GM21737 (cell line): Measurements from ENCODE around the gene METTL8.
A peak's percentile ranks its signal among the peaks of the same experiment; 100 is the strongest.

Source experiments
- ATAC-seq: cut with Tn5 transposase; IDR thresholded peaks from one replicate; pipeline ENCODE4 v1.9.1; 2021; ENCODE audit warnings: mild to moderate bottlenecking, moderate library complexity; ENCODE audit not compliant: unreplicated experiment

Gene METTL8

DNA sequence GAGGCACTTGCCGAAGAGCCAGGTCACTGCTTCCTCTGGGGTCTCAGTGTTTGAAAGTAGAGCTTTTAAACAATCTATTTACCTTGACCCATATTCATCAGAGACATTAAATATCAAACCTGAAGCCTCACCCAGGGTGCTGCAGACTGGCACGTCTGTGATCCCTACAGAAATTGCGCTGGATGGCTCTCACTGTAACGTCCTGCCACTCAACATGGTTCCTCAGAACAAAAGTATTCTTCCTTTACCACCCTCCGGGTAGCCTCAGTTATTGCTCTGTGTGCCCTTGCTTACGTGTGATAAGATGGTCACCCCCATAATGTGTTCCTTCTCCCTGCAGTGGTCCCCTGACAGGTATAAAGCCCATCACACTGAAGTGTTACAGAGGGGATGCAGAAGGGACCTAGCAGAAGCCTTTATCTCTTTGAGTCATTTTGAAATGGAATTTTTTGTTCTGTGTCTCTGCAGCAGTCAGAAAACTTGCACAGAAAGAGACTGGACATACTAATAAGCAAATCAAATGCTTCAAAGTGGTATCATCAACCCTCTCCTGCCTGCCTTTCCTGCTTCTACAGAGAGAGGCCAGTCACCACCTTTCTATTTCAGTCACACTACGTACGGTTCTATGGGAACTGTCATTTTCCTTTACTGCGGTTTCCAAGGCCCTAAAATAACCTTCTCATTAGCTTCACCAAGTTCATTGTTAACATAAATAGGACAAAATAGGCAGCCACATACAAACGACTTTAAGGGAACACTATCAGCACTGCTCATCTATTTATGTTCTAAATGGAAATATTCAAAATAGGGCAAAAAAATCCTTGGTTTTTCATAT, 86.8 kb downstream of the METTL8 start:
- ATAC-seq, result peak; percentile 66

DNA sequence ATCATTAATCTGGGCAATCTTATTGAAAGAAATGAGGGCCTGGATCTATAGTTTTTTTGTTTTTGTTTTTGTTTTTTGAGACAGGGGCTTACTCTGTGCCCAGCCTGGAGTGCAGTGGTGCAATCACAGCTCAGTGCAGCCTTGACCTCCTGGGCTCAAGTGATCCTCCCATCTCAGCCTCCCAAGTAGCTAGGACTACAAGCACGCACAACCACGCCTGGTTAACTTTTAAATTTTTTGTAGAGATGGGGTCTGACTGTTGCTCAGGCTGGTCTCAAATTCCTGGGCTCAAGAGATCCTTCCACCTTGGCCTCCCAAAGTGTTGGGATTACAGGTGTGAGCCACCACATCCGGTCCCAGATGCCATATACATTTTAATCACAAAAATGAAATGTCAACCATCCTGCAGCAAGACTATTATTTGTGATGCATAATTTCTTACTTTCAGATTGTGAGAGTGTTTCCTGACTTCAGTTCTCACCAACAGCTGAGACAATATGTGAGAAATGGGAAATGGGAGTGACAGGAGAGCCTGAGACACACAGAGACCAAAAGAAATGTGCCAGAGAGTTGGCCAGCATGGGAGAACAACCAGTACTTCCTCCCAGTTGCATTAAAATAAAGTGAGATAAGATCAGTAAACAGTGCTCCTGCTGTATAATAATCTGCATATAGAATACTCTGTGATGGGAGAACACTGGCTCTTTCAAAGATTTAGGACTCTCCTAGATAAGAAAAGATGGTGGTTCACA, 87.6 kb downstream of the METTL8 start:
- no peak for ATAC-seq

DNA sequence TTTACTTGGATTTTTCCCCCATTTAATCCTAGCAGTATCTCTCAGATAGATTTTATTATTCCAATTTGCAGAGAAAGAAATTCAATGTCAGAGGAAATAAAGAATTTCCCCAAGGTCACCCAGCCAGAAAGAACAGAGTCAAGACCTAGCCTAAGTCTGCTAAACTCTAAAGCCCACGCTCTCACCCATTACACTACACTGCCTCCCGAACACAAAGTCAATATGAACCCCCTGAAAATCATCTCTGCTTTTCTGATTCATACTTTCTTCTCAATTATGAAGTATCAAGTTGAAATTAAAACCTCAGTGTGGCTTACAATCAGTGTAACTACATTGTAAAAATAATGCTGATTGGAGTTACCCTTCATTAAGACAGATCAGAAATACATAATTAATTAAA, 89.6 kb downstream of the METTL8 start:
- no peak for ATAC-seq

DNA sequence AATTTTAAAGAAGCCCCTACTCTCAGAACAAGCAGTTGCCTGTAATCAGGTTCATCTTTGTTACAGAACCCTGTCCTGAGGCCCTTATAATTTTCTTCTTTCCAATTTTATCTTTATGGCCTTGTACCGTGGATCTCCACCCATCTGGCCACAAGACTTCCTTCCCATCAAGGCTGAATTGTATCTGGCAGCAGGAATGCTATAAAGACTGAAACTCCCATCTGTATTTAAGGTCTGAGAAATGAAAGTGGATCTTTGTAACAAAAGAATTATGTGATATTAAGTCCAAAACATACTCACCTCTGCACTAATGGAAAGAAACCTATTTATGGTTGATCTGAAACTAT, 91.8 kb downstream of the METTL8 start:
- ATAC-seq, result no peak

DNA sequence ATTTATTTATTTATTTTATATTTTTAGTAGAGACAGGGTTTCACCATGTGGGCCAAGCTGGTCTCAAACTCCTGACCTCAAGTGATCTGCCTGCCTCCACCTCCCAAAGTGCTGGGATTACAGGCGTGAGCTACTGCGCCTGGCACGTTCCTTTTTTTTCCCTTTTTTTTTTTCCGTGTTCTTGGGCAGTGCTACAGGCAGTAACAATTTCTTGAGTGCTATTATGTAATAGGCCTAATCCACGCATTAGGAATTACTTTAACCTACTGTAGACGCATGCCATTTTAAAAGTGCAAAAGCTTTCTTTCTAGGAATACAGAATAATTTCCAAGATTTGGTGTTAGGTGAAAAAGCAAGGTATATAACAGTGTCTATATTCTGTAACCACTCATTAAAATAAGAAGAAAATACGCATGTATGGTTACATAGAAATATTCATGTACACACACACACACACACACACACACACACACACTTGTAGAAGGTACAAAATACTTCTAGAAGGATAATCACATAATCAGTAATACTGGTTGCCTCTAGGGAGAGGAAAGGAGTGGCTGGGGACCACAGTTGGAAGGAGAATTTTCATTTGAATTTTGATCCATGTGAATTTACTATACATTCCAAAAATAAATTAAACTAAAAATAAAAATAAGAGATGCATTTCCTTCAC, 92.3 kb downstream of the METTL8 start:
- ATAC-seq, result no peak

DNA sequence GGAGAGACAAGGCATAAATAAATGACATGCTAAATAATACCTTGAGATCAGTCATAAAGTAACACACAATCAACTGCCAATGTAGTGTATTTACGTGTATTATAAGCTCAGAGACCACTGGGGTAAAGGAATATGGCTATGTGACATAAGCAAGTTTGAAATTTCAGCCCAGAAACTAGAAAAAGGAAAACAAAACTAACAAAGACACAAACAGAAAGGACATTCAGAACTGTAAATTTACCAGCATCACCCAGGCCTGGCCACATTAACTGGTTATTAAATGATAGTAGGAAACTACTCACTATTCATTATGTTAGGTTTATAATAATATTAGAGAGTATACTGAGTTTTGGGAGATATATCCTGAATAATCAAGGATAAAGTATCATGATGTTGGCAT, 98.8 kb downstream of the METTL8 start:
- no peak for ATAC-seq

DNA sequence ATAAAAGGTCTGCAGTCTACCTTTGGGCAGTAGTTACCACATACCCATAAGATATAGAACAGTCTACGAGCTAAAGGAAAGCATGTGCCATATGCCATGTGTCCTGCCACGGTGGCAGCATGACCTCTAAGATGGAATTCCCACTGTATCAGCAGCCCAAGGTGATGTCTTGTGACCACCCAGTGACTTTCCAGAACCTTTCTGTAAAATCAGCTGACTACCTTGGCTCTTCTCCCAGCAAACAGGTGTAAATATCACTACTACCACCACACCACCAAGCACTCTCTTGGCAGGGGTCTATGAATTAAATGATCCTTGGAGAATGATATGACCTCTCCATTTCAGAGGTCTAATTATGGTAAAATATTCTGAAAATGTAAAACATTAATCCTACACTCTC, 99.6 kb downstream of the METTL8 start:
- ATAC-seq, result no peak

DNA sequence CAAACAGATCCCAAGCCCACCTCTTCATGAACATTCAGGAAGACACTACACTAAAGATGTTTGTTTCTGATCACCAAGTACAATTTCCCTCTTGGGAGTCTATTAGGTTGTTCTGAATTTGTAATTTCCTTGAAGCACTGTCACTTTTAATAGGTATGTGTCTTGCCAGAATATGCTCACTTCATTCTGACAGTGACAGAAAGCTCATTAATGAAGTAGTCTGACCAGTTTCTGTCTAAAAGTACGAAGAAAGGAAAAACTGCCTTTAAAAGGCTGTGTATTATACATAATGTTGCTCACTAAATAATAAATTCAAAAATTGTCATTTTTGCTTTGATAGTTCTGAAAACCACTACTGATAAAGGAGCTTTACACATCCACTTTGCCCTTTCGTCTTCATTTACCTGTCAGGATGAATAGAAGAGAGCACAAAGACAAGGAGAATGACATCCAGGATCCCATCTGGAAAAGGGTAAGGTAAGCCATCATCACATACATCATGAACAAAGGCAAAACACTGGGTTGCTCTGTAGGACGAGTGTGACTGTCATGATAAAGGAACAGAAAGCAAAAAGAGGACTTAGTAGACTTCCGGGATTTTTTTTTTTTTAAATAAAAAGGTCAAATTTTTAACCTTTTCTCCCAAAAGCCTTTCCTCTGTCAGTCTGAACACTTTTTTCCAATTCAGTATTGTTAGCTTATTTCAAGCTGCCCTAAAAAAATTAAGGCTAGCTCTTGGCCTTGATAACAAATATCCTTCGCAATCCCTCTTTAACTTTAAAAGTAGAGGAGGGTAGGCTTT, 103.4 kb downstream of the METTL8 start:
- ATAC-seq, result no peak

DNA sequence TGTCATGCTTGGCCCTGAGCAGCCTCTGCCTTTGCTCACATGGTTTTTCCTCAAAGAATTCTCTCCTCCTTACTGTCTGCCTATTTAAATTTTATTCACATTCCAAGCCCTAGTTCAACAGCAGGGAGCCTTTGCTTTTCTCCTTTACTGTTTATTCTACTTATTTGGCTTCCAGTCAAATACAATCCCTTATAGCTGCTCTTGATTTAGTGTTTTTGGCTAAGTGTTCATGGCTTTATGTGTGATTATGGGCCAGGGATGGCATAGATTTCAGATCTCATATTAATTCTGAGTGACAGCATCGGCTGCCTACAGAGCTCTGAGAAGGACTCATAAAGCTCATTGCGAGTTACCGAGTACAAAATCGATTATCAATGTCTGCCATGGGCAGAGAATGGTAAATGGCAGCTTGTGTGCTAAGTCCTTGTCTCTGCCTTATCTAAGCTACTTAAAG, 106.7 kb downstream of the METTL8 start:
- no peak for ATAC-seq

DNA sequence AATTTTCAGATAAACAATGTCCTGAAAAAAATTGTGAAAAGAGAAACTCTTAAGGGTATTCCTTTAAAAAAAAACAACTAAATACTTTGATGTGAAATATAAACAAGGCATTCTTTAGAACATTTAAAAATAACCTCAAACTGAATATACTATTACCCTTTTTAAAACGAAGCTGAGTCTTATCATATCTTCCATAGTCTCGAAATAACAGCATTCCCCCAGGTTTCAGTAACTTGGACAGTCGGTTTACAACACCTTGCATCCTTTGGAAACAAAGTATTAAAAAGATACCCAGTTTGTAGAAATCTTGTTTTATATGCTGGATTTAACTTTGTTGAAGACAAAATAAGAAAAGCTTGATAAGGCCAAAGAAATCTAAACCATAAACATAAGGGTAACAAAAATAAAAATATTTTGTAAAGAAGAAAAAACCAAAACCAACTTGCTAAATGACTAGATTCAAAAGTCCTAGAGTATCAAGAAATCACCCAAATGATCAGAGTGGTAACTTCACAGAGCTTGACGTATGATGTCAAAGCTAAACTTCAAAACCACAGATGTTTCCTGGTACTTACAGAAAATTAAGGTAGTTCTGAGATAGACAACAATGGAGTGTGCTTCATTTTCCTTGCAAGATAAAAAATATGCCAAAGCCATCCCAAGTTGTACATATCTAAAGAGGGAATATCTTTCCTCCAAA, 107.8 kb downstream of the METTL8 start:
- ATAC-seq, result peak; percentile 43

DNA sequence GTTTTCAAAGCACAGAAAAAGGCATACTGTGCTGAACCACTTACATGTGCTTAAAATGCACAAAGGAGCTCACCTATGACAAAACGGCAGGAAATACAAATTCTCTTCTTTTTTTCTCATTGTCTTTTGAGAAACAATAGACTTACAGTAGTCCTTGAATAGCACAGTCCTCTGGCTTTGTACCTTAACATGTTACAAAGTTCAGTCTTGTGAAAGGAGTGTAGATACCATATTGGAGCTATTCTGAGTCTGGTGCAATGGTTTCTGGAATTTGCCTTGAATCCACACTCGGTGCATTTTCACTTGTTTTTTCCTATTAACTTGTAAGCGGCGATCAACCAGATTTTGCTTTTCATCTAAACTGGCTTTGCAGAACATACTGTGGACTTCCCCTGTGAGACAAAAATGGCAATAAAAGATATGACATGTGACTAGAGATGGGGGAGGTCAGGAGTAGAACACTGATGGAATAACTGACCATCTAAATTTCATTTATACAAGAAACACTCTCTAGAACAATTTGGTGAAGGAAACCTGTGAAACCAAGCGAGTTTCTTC, 109.7 kb downstream of the METTL8 start:
- ATAC-seq, result no peak

DNA sequence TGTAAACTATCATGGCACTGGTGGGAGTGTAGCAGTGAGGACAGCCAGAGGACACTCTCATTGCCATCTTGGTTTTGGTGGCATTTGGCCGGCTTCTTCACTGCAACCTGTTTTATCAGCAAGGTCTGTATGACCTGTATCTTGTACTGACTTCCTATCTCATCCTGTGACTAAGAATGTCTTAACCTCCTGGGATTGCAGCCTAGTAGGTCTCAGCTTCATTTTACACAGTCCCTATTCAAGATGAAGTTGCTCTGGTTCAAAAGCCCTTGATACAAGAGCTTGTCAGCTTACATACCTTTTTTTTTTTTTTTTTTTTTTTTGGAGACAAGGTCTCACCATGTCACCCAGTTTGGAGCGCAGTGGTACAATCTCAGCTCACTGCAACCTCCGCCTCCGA, 110.9 kb downstream of the METTL8 start:
- no peak for ATAC-seq

DNA sequence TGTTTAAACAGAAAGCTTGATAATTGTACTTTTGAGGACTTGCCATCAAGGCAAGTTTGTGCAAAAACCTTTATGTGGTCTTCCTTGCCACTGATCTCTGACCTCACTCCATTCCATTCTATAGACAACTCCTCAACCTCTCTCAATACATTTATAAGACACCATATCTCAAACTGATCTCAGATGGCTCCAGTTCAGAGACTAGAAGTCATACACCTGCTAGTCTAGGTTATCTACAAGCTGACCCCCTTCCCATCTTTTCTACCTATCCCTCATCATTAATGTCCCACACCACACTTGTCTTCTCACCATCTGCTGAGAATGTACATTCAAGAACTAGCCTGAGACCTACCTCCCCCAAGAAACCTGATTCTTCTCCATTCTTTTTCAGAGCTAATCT, 113.1 kb downstream of the METTL8 start:
- no peak for ATAC-seq

DNA sequence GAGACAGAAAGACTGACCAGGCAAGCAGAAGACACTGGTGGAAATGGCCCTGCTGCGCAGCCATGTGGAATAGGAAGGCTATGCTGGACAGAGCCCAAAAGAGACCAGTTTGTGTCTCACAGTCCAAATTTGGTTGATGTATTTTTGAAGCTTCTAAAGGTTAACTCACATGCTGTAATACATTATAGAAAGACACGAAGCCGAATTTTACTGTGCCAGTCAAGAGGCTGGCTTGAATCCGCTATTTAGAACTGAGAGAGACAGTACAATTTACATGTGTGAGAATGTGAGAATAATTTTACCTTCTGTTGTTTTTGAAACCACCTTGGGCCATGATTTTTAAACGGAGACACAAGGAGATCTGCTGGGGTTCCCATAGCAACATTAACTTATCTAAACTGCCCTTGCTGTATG, 113.6 kb downstream of the METTL8 start:
- ATAC-seq, result no peak

DNA sequence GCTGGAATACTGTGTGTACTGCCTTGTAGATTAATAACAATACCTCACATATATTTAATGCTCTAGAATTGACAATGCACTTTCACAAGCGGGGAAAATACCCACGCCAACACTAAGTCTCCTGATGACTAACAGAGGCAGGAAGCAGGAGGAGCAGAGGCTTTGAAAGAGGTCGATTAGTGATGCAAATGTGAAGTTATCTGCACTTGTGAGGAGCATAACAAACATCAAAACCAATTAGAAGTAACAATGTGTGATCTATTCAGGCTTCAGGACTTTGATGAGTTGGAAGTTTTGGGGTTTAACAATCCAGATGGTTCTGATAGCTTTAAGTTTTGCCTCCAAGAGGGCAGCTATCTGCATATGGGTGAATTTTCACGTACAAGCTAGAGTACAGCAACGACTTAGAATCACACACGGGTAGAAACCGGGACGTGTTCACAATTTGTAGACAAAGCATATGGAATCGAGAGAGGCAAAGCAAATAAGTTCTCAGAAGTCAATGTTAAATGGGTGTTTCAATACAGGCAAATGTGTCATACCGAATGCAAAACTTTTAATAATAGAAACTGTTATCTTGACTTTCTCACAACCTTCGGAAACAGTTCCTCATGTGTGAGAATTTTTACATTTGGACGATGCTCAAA, 114.5 kb downstream of the METTL8 start:
- peak; percentile 43 for ATAC-seq

DNA sequence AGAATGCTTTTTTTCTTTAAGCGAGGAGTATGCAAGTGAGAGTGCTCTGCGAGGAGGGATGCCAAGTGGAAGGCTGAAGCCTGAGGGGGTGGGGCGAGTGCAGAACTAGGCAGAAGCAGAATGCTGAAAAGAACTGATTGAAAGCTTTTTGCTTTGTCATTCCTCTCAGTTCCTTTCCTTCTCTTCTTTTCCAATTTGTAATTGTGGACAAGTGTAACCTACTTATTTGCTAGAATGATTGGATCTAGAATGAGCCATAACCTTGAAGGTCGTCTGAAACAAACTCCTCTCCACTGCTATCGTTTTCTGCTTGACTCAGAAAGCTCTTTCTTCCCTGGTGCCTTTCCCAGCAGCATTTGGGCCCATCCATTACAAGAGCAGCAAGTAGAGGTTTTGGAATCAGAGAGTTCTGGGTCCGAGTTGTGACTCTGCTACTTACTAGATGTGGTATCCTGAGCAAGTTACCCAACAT, 115.3 kb downstream of the METTL8 start:
- ATAC-seq, result no peak

DNA sequence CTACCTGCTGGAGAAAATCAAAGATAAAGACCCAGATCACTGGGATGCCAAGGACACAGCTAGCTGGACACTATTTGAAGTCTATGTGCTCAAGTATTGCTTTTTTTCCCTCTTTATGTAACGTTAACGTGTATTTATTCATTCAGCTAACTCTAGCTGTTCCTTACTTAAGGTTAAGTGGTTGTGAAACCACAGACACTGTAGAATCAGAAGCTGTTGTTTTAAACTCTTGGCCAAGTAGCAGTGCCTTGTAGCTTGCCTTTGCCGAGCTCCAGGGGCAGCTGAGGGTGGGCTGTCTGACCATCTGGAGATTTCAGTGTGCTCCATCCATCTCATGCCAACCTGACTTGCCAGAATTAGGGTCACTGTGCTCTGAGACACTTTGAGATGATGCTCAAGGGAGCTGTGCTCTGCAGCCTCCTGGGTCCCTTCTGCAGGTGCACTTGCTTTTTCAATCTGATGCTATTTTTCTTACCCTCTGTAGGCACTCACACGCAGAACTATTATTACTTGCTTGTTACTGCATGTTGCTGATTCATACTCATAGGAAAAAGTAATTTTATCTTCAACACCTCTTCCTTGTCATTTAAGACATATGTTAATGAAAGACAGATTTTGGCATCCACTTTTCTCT, 116.2 kb downstream of the METTL8 start:
- no peak for ATAC-seq

DNA sequence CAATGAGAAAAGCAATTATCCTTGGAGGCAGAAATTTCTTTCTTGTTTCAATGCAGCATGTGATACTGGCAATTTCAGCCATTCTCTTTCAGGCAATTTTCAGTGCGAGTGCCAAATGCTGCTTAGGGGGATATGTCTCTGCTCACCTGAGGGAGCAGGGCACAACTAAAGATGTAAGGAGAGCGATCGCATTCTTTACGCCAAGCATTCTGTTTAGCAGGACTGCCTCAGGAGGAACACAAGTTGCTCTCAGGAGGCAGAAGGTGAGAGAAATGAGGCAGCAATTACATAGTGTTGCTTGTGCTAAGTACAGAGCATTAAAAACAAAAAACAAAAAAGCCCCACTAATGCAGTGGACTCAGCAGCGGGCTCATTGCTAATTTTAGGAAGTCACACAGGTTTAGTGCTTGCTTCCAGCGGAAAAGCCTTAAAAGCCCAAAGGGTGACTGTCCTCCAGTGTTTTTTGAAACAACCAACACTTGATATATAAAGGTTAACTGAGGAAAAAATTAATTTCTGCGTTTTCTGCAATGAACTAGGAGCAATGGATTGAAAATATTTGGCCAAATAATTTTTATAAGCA, 116.9 kb downstream of the METTL8 start:
- ATAC-seq, result no peak

DNA sequence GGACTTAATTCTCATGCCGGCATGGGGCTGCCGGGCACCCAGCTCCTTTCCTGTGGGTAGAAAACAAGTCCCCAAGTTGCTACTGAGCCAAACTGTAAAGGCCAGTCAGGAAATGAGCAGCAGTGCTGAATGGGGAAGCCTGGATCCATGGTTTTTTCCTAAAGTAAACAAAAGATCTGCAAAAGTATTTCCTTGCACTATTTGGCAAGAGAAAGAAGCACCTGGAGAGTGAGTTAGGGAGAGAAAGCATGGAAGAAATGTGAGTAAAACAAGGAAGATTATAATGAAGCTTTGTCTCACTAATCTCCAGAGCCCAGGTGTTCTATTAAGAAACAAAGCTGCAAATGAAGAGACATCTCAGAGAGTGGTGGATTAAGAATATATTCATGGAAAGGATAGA, 117.6 kb downstream of the METTL8 start:
- no peak for ATAC-seq
